Activated CD4-positive, alpha-beta T cell treated with anti-CD3 and anti-CD28 coated beads, Interleukin-2, amount 50 U/mL, for 16 hours (primary cell): ENCODE results near the gene RCOR1.

ENCODE experiments used
- DNase-seq: peaks from one replicate; pipeline ENCODE4 v3.0.0-alpha.2; 2020

Gene RCOR1

GRCh38 chr14:102728501-102728900 is 136.1 kb downstream of the RCOR1 start:
- no peak for DNase-seq

GRCh38 chr14:102729268-102729667 is 136.8 kb downstream of the RCOR1 start:
- DNase-seq = no peak

GRCh38 chr14:102729825-102730224 is 137.4 kb downstream of the RCOR1 start:
- DNase-seq = no peak

GRCh38 chr14:102731101-102731870 is 138.8 kb downstream of the RCOR1 start:
- no peak for DNase-seq

- DNase-seq = no peak
Observed at GRCh38 chr14:102731871-102732800, 139.7 kb downstream of the RCOR1 start.

- DNase-seq = no peak
Observed at GRCh38 chr14:102732924-102733323, 140.5 kb downstream of the RCOR1 start.

- DNase-seq = no peak
Observed at GRCh38 chr14:102733326-102733725, 140.9 kb downstream of the RCOR1 start.

GRCh38 chr14:102734436-102734835 is 142.0 kb downstream of the RCOR1 start:
- DNase-seq = no peak

GRCh38 chr14:102736956-102737355 is 144.5 kb downstream of the RCOR1 start:
- no peak for DNase-seq

GRCh38 chr14:102737402-102738372 is 145.2 kb downstream of the RCOR1 start:
- DNase-seq = no peak

GRCh38 chr14:102738373-102739189 is 146.1 kb downstream of the RCOR1 start:
- DNase-seq = no peak

- DNase-seq = no peak
Observed at GRCh38 chr14:102739190-102739469, 146.7 kb downstream of the RCOR1 start.

- DNase-seq = no peak
Observed at GRCh38 chr14:102746634-102747438, 154.4 kb downstream of the RCOR1 start.

GRCh38 chr14:102748806-102749205 is 156.4 kb downstream of the RCOR1 start:
- no peak for DNase-seq

- DNase-seq = no peak
Observed at GRCh38 chr14:102749393-102750305, 157.2 kb downstream of the RCOR1 start.

- DNase-seq = no peak
Observed at GRCh38 chr14:102750376-102750775, 157.9 kb downstream of the RCOR1 start.

GRCh38 chr14:102751088-102751487 is 158.6 kb downstream of the RCOR1 start:
- no peak for DNase-seq

GRCh38 chr14:102752239-102752847 is 159.9 kb downstream of the RCOR1 start:
- DNase-seq = no peak
